Spleen (tissue), 11 donors: ENCODE results near the gene TMEM119. TPM values are rescaled to one million over a fixed set of nuclear protein-coding genes. Genes with fewer than 3 reads are reported as not detected.

Experiments
- DNase-seq: peaks from one replicate; pipeline ENCODE4 v3.0.0-alpha.2; 2020
- H3K27ac ChIP-seq, 8 donors: fragments of 200-600 bp; sonication (generic) in 7 of 8; 1 replicate in 4 of 8; 2 replicates in 4 of 8; pipeline versions ENCODE4 v1.5.0 to v1.8.0; 2016 to 2021; ENCODE audit warnings: inconsistent platforms in 4 of 8, mild to moderate bottlenecking in 4 of 8, moderate library complexity in 1 of 8
- H3K27me3 ChIP-seq, 7 donors: fragments of 200-600 bp; sonication (generic) in 6 of 7; replicated peaks in 1 of 7; 1 replicate in 4 of 7; 2 replicates in 3 of 7; pipeline versions ENCODE4 v1.5.0 to v1.8.0; 2016 to 2021; ENCODE audit warnings: inconsistent platforms in 3 of 7, mild to moderate bottlenecking in 1 of 7
- H3K36me3 ChIP-seq, 6 donors: fragments of 200-600 bp; sonication (generic) in 5 of 6; 1 replicate in 4 of 6; 2 replicates in 2 of 6; pipeline versions ENCODE4 v1.5.0 to v1.8.0; 2016 to 2021; ENCODE audit warnings: inconsistent platforms in 2 of 6
- H3K4me1 ChIP-seq, 6 donors: fragments of 200-600 bp; sonication (generic) in 5 of 6; 1 replicate in 3 of 6; 2 replicates in 3 of 6; pipeline versions ENCODE4 v1.5.0 to v1.8.0; 2016 to 2021; ENCODE audit warnings: inconsistent platforms in 3 of 6
- H3K4me3 ChIP-seq, 8 donors: fragments of 200-600 bp; sonication (generic) in 7 of 8; 1 replicate in 4 of 8; 2 replicates in 4 of 8; pipeline versions ENCODE4 v1.5.0 to v1.8.0; 2016 to 2021; ENCODE audit warnings: inconsistent platforms in 4 of 8, mild to moderate bottlenecking in 4 of 8, moderate library complexity in 2 of 8
- H3K9me3 ChIP-seq, 8 donors: fragments of 200-600 bp; sonication (generic) in 7 of 8; 1 replicate in 4 of 8; 2 replicates in 4 of 8; pipeline versions ENCODE4 v1.5.0 to v1.8.0; 2016 to 2021; ENCODE audit warnings: inconsistent platforms in 4 of 8
- CTCF ChIP-seq, 11 experiments: fragments of 200-600 bp in 7 of 11; fragments of 450-650 bp in 4 of 11; sonication (generic) in 4 of 11; IDR thresholded peaks in 8 of 11; conservative IDR thresholded peaks in 3 of 11; 1 replicate in 7 of 11; 2 replicates in 4 of 11; pipeline versions ENCODE4 v1.4.0 to v1.8.0; 2016 to 2021; ENCODE audit warnings: antibody characterized with exemption in 11 of 11, inconsistent platforms in 4 of 11, mild to moderate bottlenecking in 1 of 11
- POLR2A ChIP-seq, 3 donors: fragments of 450-650 bp; IDR thresholded peaks; one replicate each; pipeline ENCODE4 v1.5.1; 2017; ENCODE audit warnings: antibody characterized with exemption in 3 of 3, mild to moderate bottlenecking in 1 of 3
- POLR2AphosphoS5 ChIP-seq, 3 donors: sonication (generic); formaldehyde crosslinking; IDR thresholded peaks; one replicate each; pipeline ENCODE4 v1.5.1; 2017; ENCODE audit warnings: antibody characterized with exemption in 3 of 3
- WGBS, 5 donors: extraction: QIAGEN DNeasy Blood & Tissue Kit in 3 of 5; methylation state at CpG; one replicate each; pipeline versions ENCODE4 v1.1.5 to v1.1.7; 2013 to 2018; 5-methylcytosine and 5-hydroxymethylcytosine counted together
- intact Hi-C: fragments of 100-400 bp; cut with DNase I; formaldehyde crosslinking; loops from one replicate; pipeline ENCODE4 v1.15.0; 2023; ENCODE audit warnings: low total_unique reads
- polyA plus RNA-seq, 3 donors: library from polyadenylated mRNA; stranded (reverse); fragments of 200-250 nt; gene quantifications; one replicate each; pipeline ENCODE4 v1.2.1, GENCODE V29; 2013
- total RNA-seq, 7 donors: library from RNA; depleted of rRNA in 3 of 7; stranded (reverse); fragments of >200 nt in 3 of 7; fragmentation: NEBNext Ultra II Directional in 4 of 7; extraction: Animal tissue kit (Norgen Biotek cat#: 25700) in 4 of 7; gene quantifications; one replicate each; pipeline versions ENCODE4 v1.1.0 to v1.2.1, GENCODE V29; 2016 to 2021
- donor health status: healthy with polysubstance abuse.
- donor health status: DM: no; HTN: no; CAD: no; lungs with moderate emphysema.
- donor health status: DM: no; HTN: no; CAD: no.
- donor health status: Bipolar disorder and iron deficiency.
- donor health status: healthy.
- donor health status: DM: no; HTN: no; CAD: no.
- donor health status: DM: yes; HTN: yes; CAD: no.

Gene TMEM119
- total and polyA plus RNA-seq, 10 donors, result 8.8 to 50.0 (median 16.2) TPM

GRCh38 chr12:108616359-108616758, 18.5 kb upstream of the TMEM119 start:
- Histone ChIP-seq H3K27ac (peak overlapping the region; percentile 32 to 78 (median 64)), H3K36me3 (peaks cover 0 to 15% (median 0%) of the 10 kb centered on the region in 6 donors), H3K27me3 (no peaks in the 10 kb centered on the region), H3K9me3 (peaks cover 0 to 9% (median 7%) of the 10 kb centered on the region in 8 donors), H3K4me1 (peaks cover 26 to 82% (median 58%) of the 10 kb centered on the region in 6 donors), H3K4me3 (no peak overlapping the region)
- 92 to 100% (median 96%) methylated on average over 2 of the region's 2 CpGs for WGBS, 5 donors
- DNase-seq, result no peak
- intact Hi-C loops, result no loop called here
- TF ChIP-seq POLR2A (IDR thresholded peaks at IDR 0.05), result no peak
- TF ChIP-seq POLR2AphosphoS5 (IDR thresholded peaks at IDR 0.05), result no peak
- no peak for TF ChIP-seq CTCF (IDR thresholded peaks at IDR 0.05 in 8 of 11, conservative IDR thresholded peaks at IDR 0.05 in 3 of 11)

GRCh38 chr12:108615918-108616317, 18.0 kb upstream of the TMEM119 start:
- intact Hi-C loops, result no loop called here
- no peak for DNase-seq
- H3K4me3 ChIP-seq, result no peak overlapping the region
- peaks cover 26 to 78% (median 54%) of the 10 kb centered on the region in 6 donors for H3K4me1 ChIP-seq
- TF ChIP-seq CTCF (IDR thresholded peaks at IDR 0.05 in 8 of 11, conservative IDR thresholded peaks at IDR 0.05 in 3 of 11) (no peak), POLR2A (IDR thresholded peaks at IDR 0.05) (no peak), POLR2AphosphoS5 (IDR thresholded peaks at IDR 0.05) (no peak)
- H3K27me3 ChIP-seq, result no peaks in the 10 kb centered on the region
- peaks cover 0 to 11% (median 0%) of the 10 kb centered on the region in 6 donors for H3K36me3 ChIP-seq
- peak overlapping the region in 5 of 8 donors; percentile 44 to 78 (median 70) for H3K27ac ChIP-seq
- WGBS, 5 donors, result 88 to 100% (median 93%) methylated on average over 1 of the region's 1 CpG
- H3K9me3 ChIP-seq, result peaks cover 0 to 9% (median 7%) of the 10 kb centered on the region in 8 donors

GRCh38 chr12:108614639-108615038, 16.8 kb upstream of the TMEM119 start:
- peaks cover 26 to 73% (median 50%) of the 10 kb centered on the region in 6 donors for H3K4me1 ChIP-seq
- H3K4me3 ChIP-seq, result no peak overlapping the region
- no peaks in the 10 kb centered on the region for H3K36me3 ChIP-seq
- WGBS, 5 donors, result 86 to 95% (median 93%) methylated on average over 6 of the region's 6 CpGs
- peaks cover 0 to 3% (median 0%) of the 10 kb centered on the region in 7 donors for H3K27me3 ChIP-seq
- DNase-seq, result no peak
- no peak overlapping the region for H3K27ac ChIP-seq
- intact Hi-C loops, result no loop called here
- TF ChIP-seq POLR2AphosphoS5 (IDR thresholded peaks at IDR 0.05), result no peak
- no peak for TF ChIP-seq POLR2A (IDR thresholded peaks at IDR 0.05)
- no peak for TF ChIP-seq CTCF (IDR thresholded peaks at IDR 0.05 in 8 of 11, conservative IDR thresholded peaks at IDR 0.05 in 3 of 11)
- peaks cover 0 to 9% (median 7%) of the 10 kb centered on the region in 8 donors for H3K9me3 ChIP-seq

GRCh38 chr12:108614041-108614440, 16.2 kb upstream of the TMEM119 start:
- 82 to 92% (median 85%) methylated on average over 3 to 4 of the region's 4 CpGs for WGBS, 5 donors

More at GRCh38 chr12:108614041-108614440, 16.2 kb upstream of the TMEM119 start:
- no peak for TF ChIP-seq POLR2A (IDR thresholded peaks at IDR 0.05)
- no peak for TF ChIP-seq POLR2AphosphoS5 (IDR thresholded peaks at IDR 0.05)
- no peak for TF ChIP-seq CTCF (IDR thresholded peaks at IDR 0.05 in 8 of 11, conservative IDR thresholded peaks at IDR 0.05 in 3 of 11)
- no peak for DNase-seq
- peaks cover 26 to 71% (median 50%) of the 10 kb centered on the region in 6 donors for H3K4me1 ChIP-seq
- H3K27me3 ChIP-seq, result peaks cover 0 to 7% (median 0%) of the 10 kb centered on the region in 7 donors
- H3K9me3 ChIP-seq, result peaks cover 0 to 9% (median 7%) of the 10 kb centered on the region in 8 donors
- no peaks in the 10 kb centered on the region for H3K36me3 ChIP-seq
- peak overlapping the region in 4 of 8 donors; percentile 32 to 44 (median 39) for H3K27ac ChIP-seq
- intact Hi-C loops, result no loop called here
- H3K4me3 ChIP-seq, result no peak overlapping the region
